ENCODE data around the gene CCDC63. TPM values are rescaled to one million over a fixed set of nuclear protein-coding genes. Genes with fewer than 3 reads are reported as not detected.

Gene CCDC63
- total RNA-seq, 2 experiments from 2014 or later = not detected

- no peak overlapping the region for H3K27ac Mint-ChIP-seq
- ATAC-seq = no peak
- no peak overlapping the region for H3K4me3 Mint-ChIP-seq
- H3K9me3 Mint-ChIP-seq (ENCODE audit: low read depth) = no peaks in the 10 kb centered on the region
- no peaks in the 10 kb centered on the region for H3K27me3 Mint-ChIP-seq
- no peaks in the 10 kb centered on the region for H3K36me3 Mint-ChIP-seq
- DNase-seq = no peak
- CTCF ChIA-PET = interaction anchor here (1.0 to 1.4 kb wide), 2 partner anchors 24 to 66 kb away, joined by 3 to 4 read pairs; no protein-coding TSS in a partner anchor
- peaks cover 7% of the 10 kb centered on the region for H3K4me1 Mint-ChIP-seq
Observed at GRCh38 chr12:110821917-110822316, 24.9 kb upstream of the CCDC63 start.

GRCh38 chr12:110822821-110823415 lies 23.9 kb upstream of the CCDC63 start:
- CTCF ChIA-PET = interaction anchor here (1.0 to 1.4 kb wide), 2 partner anchors 23 to 65 kb away, joined by 3 to 4 read pairs; no protein-coding TSS in a partner anchor

DNA sequence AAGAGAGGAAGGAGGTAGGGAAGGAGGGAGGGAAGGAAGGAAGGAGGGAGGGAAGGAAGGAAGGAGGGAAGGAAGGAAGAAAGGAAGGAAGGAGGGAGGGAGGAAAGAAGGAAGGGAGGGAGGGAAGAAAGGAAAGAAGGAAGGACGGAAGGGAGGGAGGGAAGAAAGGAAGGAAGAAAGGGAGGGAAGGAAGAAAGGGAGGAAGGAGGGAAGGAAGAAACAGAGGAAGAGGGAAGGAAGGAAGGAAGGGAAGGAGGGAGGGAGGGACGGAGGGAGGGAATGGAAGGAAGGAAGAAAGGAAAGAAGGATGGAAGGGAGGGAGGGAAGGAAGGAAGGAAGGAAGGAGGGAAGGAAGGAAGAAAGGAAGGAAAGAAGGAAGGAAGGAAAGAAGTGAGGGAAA lies 22.4 kb upstream of the CCDC63 start:
- no peaks in the 10 kb centered on the region for H3K9me3 Mint-ChIP-seq (ENCODE audit: low read depth)
- H3K27ac Mint-ChIP-seq = no peak overlapping the region
- no peak overlapping the region for H3K4me3 Mint-ChIP-seq
- DNase-seq (no peak), ATAC-seq (no peak)
- H3K27me3 Mint-ChIP-seq = peaks cover 3% of the 10 kb centered on the region
- peaks cover 9% of the 10 kb centered on the region for H3K4me1 Mint-ChIP-seq
- H3K36me3 Mint-ChIP-seq = no peaks in the 10 kb centered on the region
- CTCF ChIA-PET = interaction anchor here (1.9 to 2.7 kb wide), 2 partner anchors 93 to 119 kb away, joined by 5 to 15 read pairs; no protein-coding TSS in a partner anchor

More at GRCh38 chr12:110822821-110823415, 23.9 kb upstream of the CCDC63 start:
- H3K4me3 Mint-ChIP-seq = no peak overlapping the region
- ATAC-seq (no peak), DNase-seq (no peak)
- peaks cover 3% of the 10 kb centered on the region for H3K27me3 Mint-ChIP-seq
- no peaks in the 10 kb centered on the region for H3K9me3 Mint-ChIP-seq (ENCODE audit: low read depth)
- H3K36me3 Mint-ChIP-seq = no peaks in the 10 kb centered on the region
- H3K27ac Mint-ChIP-seq = no peak overlapping the region
- peaks cover 9% of the 10 kb centered on the region for H3K4me1 Mint-ChIP-seq

DNA sequence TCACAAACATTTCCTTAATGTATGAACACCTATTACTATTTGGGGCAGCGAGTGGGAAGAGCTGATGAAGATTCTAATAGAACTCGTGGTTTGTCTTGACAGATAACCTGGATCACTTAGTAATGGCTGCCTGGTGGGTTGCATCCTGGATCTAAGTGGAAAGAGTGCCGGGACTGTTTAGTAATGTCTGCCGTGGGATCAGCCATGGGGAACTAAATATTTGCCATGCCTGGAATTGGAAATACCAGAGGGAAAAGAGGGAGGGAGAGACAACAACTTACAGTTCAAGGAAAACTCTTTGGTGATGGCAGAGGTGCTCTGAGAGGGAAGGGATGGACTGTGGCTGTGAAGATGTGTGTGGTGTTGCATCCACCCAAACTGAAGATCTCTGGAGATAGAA lies 21.3 kb upstream of the CCDC63 start:
- Mint-ChIP-seq H3K4me1 (peaks cover 9% of the 10 kb centered on the region), H3K27me3 (peaks cover 3% of the 10 kb centered on the region), H3K9me3 (ENCODE audit: low read depth) (no peaks in the 10 kb centered on the region), H3K4me3 (no peak overlapping the region), H3K36me3 (no peaks in the 10 kb centered on the region), H3K27ac (no peak overlapping the region)
- ATAC-seq (no peak), DNase-seq (no peak)
- CTCF ChIA-PET = interaction anchor here (0.7 to 2.7 kb wide), 4 partner anchors 62 to 359 kb away, joined by 3 to 15 read pairs (median 5); no protein-coding TSS in a partner anchor

DNA sequence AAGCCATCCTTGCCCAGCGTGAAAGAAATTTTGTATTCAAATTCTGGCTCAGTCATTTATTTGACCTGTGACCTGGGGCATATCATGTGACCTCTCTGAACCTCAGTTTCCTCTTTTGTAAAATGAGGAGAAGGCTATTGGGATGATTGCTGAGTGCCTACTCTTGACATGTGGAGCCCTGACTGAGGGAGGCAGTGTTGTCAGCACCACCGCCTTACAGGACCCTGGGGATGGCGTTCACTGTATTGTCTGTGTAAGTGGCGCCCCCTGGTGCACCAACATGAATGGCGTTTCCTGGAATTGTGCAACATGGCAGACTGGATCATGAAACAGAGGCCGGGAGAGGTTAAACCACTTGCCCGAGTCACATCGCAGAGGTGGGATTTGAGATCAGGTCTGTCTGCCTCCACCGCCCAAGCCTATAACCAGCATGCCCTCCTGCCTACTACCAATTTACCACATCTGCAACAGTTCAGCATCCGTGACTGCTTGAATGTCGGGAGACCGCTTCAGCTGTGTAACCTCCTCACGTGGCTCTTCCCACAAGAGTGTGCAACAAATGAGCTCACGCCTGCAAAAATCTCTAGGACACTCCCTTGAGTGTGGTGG lies 20.1 kb upstream of the CCDC63 start:
- peaks cover 3% of the 10 kb centered on the region for H3K27me3 Mint-ChIP-seq
- H3K9me3 Mint-ChIP-seq (ENCODE audit: low read depth) = no peaks in the 10 kb centered on the region
- H3K36me3 Mint-ChIP-seq = no peaks in the 10 kb centered on the region
- no peak overlapping the region for H3K4me3 Mint-ChIP-seq
- peaks cover 9% of the 10 kb centered on the region for H3K4me1 Mint-ChIP-seq
- CTCF ChIA-PET = interaction anchor here (0.7 to 2.7 kb wide), 10 partner anchors 9 to 361 kb away, joined by 3 to 15 read pairs (median 4); partner anchors contain the start of genes FAM216A and GPN3
- ATAC-seq (peak; percentile 94), DNase-seq (peak; percentile 90)
- no peak overlapping the region for H3K27ac Mint-ChIP-seq

- DNase-seq = no peak
- Mint-ChIP-seq H3K4me1 (peaks cover 6% of the 10 kb centered on the region), H3K27ac (no peak overlapping the region), H3K4me3 (no peak overlapping the region), H3K36me3 (no peaks in the 10 kb centered on the region), H3K9me3 (ENCODE audit: low read depth) (no peaks in the 10 kb centered on the region), H3K27me3 (peaks cover 5% of the 10 kb centered on the region)
- ATAC-seq = no peak
- CTCF ChIA-PET = no interaction called here
Observed at GRCh38 chr12:110829308-110829707, 17.5 kb upstream of the CCDC63 start.

DNA sequence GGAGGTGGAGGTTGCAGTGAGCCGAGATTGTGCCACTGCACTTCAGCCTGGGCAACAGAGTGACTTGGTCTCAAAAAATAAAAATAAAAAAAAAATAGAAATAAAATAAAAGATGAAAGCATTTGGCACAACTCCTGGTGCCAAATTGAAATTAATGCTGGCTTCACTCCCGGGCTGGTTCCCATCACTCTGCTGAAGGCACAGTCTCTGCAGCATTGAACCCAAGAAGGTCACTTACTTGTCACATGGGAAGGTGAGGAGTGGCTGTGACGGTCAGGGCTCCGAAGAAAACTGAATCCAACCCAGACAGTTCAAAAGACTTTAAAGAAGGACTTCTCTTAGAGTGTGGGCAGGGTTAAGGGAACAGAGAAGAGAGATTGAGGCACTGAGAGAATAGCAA lies 10.5 kb upstream of the CCDC63 start:
- Mint-ChIP-seq H3K4me3 (no peak overlapping the region), H3K27ac (no peak overlapping the region), H3K9me3 (ENCODE audit: low read depth) (no peaks in the 10 kb centered on the region), H3K36me3 (no peaks in the 10 kb centered on the region), H3K4me1 (no peaks in the 10 kb centered on the region), H3K27me3 (peaks cover 10% of the 10 kb centered on the region)
- no peak for DNase-seq
- CTCF ChIA-PET = no interaction called here
- no peak for ATAC-seq

- Mint-ChIP-seq H3K27ac (no peak overlapping the region), H3K9me3 (ENCODE audit: low read depth) (no peaks in the 10 kb centered on the region), H3K36me3 (no peaks in the 10 kb centered on the region), H3K27me3 (peaks cover 32% of the 10 kb centered on the region), H3K4me3 (no peak overlapping the region), H3K4me1 (no peaks in the 10 kb centered on the region)
- DNase-seq (no peak), ATAC-seq (no peak)
- CTCF ChIA-PET = no interaction called here
Observed at GRCh38 chr12:110841007-110841406, 5.8 kb upstream of the CCDC63 start.

GRCh38 chr12:110844131-110844530 lies 2.7 kb upstream of the CCDC63 start:
- peaks cover 5% of the 10 kb centered on the region for H3K4me1 Mint-ChIP-seq
- CTCF ChIA-PET = no interaction called here
- H3K27me3 Mint-ChIP-seq = peaks cover 60% of the 10 kb centered on the region
- no peaks in the 10 kb centered on the region for H3K36me3 Mint-ChIP-seq
- no peak for DNase-seq
- no peak for ATAC-seq
- no peak overlapping the region for H3K27ac Mint-ChIP-seq
- H3K9me3 Mint-ChIP-seq (ENCODE audit: low read depth) = no peaks in the 10 kb centered on the region
- no peak overlapping the region for H3K4me3 Mint-ChIP-seq

DNA sequence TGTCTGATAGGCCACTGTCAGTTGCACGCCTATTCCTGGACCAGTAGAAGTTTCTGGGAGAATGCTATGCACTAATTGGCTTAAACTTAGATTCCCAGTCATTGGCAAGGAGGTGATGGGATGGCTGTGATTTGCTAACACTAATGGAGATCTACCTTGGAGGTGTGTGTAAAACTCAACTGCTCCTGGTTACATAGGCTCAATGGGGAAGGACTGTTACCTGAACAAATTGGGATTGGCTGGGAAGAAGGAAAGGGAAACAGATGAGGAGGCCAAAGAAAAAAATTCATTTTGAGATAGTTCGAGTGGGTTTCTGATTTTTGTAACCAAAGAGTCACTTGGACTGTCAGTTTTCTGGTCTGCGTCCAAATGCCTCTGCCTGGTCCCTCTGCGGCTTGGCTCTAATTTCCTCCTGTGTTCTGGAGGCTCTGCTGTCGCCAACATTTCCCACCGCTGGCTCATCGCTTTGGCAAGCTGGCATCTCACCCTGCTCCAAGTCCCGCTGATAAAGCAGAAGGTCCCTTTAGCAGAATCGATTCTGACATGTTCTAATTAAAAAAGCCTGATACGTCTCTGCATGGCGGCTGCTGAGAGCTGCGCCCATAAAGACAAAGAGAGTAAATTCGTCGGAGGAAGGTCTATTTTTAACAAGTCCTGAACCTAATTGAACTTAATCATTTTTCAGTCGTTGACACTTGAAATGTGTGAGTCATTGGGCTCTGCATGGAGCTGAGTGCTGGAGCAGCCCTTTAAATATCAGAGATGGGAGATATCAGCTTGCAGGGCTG lies 2.0 kb upstream of the CCDC63 start:
- ATAC-seq = no peak
- CTCF ChIA-PET = no interaction called here
- H3K4me1 Mint-ChIP-seq = peaks cover 6% of the 10 kb centered on the region
- no peaks in the 10 kb centered on the region for H3K36me3 Mint-ChIP-seq
- H3K27me3 Mint-ChIP-seq = peaks cover 58% of the 10 kb centered on the region
- no peak overlapping the region for H3K4me3 Mint-ChIP-seq
- H3K9me3 Mint-ChIP-seq (ENCODE audit: low read depth) = no peaks in the 10 kb centered on the region
- no peak for DNase-seq
- H3K27ac Mint-ChIP-seq = no peak overlapping the region

- DNase-seq (no peak), ATAC-seq (no peak)
- H3K9me3 Mint-ChIP-seq (ENCODE audit: low read depth) = no peaks in the 10 kb centered on the region
- peaks cover 60% of the 10 kb centered on the region for H3K27me3 Mint-ChIP-seq
- no peaks in the 10 kb centered on the region for H3K36me3 Mint-ChIP-seq
- no peak overlapping the region for H3K4me3 Mint-ChIP-seq
- CTCF ChIA-PET = interaction anchor here (1.2 to 1.5 kb wide), 2 partner anchors 20 to 23 kb away, joined by 3 read pairs; no protein-coding TSS in a partner anchor
- peaks cover 8% of the 10 kb centered on the region for H3K4me1 Mint-ChIP-seq
- H3K27ac Mint-ChIP-seq = no peak overlapping the region
Observed at GRCh38 chr12:110845339-110845682, 1.5 kb upstream of the CCDC63 start.

DNA sequence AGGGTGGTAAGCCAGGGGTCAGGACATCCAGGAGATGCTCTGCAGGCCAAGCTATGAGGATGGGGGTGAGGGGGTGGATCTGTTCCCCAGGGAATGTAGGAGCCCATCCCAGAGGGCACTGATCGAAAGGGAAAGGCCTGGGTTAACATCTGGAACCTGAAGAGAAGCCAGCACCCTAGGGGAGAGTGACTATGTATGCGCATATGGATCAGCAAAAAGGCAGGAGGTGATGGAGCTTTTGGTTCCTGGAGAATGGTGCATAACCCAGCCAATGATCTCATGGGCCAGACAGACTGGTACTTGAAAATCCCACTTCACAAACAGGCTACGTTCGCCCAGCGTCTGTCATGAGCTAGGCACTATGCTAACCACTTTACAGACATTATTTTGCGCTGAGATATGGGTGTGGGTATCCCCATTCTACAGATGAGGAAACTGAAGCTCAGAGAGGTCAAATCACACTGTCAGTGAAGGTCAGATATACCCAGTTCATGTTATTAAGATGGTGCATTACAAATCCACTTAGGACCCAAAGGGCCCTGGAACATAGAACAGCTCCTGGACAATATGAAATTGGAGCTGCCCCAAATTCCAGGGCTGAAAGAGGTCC lies 1.6 kb downstream of the CCDC63 start:
- H3K9me3 Mint-ChIP-seq (ENCODE audit: low read depth) = no peaks in the 10 kb centered on the region
- ATAC-seq (no peak), DNase-seq (no peak)
- no peak overlapping the region for H3K27ac Mint-ChIP-seq
- CTCF ChIA-PET = interaction anchor here (0.7 to 1.2 kb wide), 3 partner anchors 40 to 345 kb away, joined by 3 to 4 read pairs (median 4); no protein-coding TSS in a partner anchor
- H3K4me1 Mint-ChIP-seq = peaks cover 8% of the 10 kb centered on the region
- no peaks in the 10 kb centered on the region for H3K36me3 Mint-ChIP-seq
- H3K27me3 Mint-ChIP-seq = peaks cover 58% of the 10 kb centered on the region
- H3K4me3 Mint-ChIP-seq = no peak overlapping the region

- no peak overlapping the region for H3K4me3 Mint-ChIP-seq
- no peak overlapping the region for H3K27ac Mint-ChIP-seq
- DNase-seq = no peak
- peaks cover 8% of the 10 kb centered on the region for H3K4me1 Mint-ChIP-seq
- CTCF ChIA-PET = interaction anchor here (0.9 kb wide), 1 partner anchor 39 kb away, joined by 4 read pairs; no protein-coding TSS in a partner anchor
- ATAC-seq = no peak
- H3K36me3 Mint-ChIP-seq = no peaks in the 10 kb centered on the region
- peaks cover 57% of the 10 kb centered on the region for H3K27me3 Mint-ChIP-seq
- H3K9me3 Mint-ChIP-seq (ENCODE audit: low read depth) = no peaks in the 10 kb centered on the region
Observed at GRCh38 chr12:110849221-110849620, 2.4 kb downstream of the CCDC63 start.
